ENCODE data around the gene CDH2. TPM values are rescaled to one million over a fixed set of nuclear protein-coding genes. Genes with fewer than 3 reads are reported as not detected.

The CDH2 gene
- total and polyA plus RNA-seq, 2 experiments from 2014 or later = 14.7 to 36.9 TPM

GRCh38 chr18:27956001-27956640, 220.8 kb downstream of the CDH2 start:
- peaks cover 1% of the 10 kb centered on the region for H3K27me3 Mint-ChIP-seq (ENCODE audit: insufficient read depth, low read depth, poor library complexity)
- no peak for DNase-seq (ENCODE audit: low spot score)
- Histone ChIP-seq H3K9me2 (ENCODE audit: insufficient read depth) (no peaks in the 10 kb centered on the region), H3K27ac (ENCODE audit: low read depth) (no peak overlapping the region), H3K4me3 (no peak overlapping the region), H3K4me2 (no peak overlapping the region), H2AFZ (no peak overlapping the region), H3K36me3 (ENCODE audit: insufficient read depth) (no peaks in the 10 kb centered on the region), H3F3A (replicated peaks; ENCODE audit: low read depth) (no peaks in the 10 kb centered on the region), H3K4me1 (ENCODE audit: insufficient read depth) (no peaks in the 10 kb centered on the region), H3K79me2 (replicated peaks; ENCODE audit: insufficient read depth) (no peaks in the 10 kb centered on the region), H4K20me1 (replicated peaks; ENCODE audit: insufficient read depth) (no peaks in the 10 kb centered on the region), H3K27me3 (ENCODE audit: insufficient read depth) (no peaks in the 10 kb centered on the region)
- no peaks in the 10 kb centered on the region for H3K36me3 Mint-ChIP-seq (ENCODE audit: low read depth)
- H3K9me3 Mint-ChIP-seq = no peaks in the 10 kb centered on the region
- ATAC-seq = no peak
- no peak overlapping the region for H3K27ac Mint-ChIP-seq
- TF ChIP-seq EZH2phosphoT487 (IDR thresholded peaks at IDR 0.05; ENCODE audit: unreplicated experiment) = no peak
- TF ChIP-seq ZNF462 (CRISPR knock-in tag; IDR thresholded peaks at IDR 0.05) = no peak
- TF ChIP-seq CTCF (conservative IDR thresholded peaks at IDR 0.05; ENCODE audit: low read depth in 2 of 2) = no peak
- no peak for TF ChIP-seq STAT1 (IDR thresholded peaks at IDR 0.05; ENCODE audit: unreplicated experiment)
- H3K4me1 Mint-ChIP-seq = no peaks in the 10 kb centered on the region
- H3K4me3 Mint-ChIP-seq = no peak overlapping the region
